HG03469 (cell line): Measurements from ENCODE around the gene IL27RA.
"Not testable (repeated sequence)": the region's sequence is repeated elsewhere in the genome, so short reads cannot be mapped to it uniquely, and the experiment has no call there.

Experiments used
- ATAC-seq: cut with Tn5 transposase; IDR thresholded peaks from one replicate; pipeline ENCODE4 v1.9.1; 2021; ENCODE audit warnings: mild to moderate bottlenecking, moderate library complexity, moderate number of reproducible peaks; ENCODE audit not compliant: unreplicated experiment

IL27RA gene

DNA sequence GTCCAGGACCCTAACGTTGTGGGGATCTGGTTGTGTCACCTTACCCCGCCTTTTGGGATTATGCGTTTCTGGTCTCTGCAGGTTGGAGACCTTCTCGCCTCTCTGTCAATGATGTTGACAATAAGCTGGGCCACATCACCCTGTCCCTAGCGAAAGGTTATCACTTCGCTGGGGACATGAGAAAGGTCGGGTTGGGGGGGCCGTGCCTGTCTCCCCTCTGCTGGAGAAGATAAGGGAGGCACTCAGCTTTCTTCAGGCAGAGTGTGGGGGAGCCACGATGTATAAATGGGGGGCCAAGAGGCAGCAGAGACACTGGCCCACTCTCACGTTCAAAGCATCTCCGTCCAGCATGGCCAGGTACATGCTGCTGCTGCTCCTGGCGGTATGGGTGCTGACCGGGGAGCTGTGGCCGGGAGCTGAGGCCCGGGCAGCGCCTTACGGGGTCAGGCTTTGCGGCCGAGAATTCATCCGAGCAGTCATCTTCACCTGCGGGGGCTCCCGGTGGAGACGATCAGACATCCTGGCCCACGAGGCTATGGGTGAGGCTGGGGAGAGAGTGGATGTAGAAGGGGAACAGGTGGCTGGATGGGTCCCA is 3.6 kb upstream of the IL27RA start, which contains the start of gene RLN3:
Gene RLN3, plus strand, starts transcription at position 293 of the 595 bp plus-strand sequence. Its CDS starts 57 bp downstream, at position 350.
- no peak for ATAC-seq

DNA sequence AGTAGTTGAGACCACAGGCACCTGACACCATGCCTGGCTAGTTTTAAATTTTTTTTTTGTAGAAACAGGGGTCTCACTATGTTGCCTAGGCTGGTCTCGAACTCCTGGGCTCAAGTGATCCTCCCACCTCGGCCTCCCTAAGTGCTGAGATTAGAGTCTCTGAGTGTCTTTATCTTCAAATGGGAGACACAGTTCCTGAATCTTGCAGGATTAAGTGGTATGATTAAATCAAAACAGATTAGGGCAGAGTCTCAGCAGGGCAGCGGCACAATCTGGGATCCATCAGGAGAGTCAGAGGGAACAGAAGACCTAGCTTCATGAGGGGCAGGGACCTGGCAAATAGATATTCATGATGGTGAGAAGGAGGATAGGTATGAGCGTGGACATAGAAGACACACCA is 2.7 kb upstream of the IL27RA start:
- no peak for ATAC-seq

- no peak for ATAC-seq
Observed at GRCh38 chr19:14030997-14031718, 404 bp upstream of the IL27RA start.

DNA sequence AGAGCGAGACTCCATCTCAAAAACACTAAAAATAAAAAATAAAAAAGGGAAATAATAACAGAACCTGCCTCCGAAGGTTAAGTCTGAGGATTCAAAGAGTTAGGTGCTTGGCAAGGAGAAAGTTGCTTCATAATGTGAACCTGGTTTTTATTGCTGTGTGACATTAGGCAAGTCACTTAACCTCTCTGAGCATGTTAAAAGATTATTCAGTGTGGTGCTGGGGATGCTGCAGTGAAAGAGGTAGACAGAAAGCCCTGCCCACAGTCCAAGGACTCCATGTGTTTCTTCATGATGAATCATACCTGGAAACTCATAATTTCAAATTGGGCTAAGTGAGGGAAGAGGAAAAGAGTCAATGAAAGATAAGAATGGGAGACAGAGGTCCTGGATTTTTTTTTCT is 2.4 kb downstream of the IL27RA start:
- no peak for ATAC-seq

GRCh38 chr19:14035159-14035558 is 3.6 kb downstream of the IL27RA start:
- not testable (repeated sequence) for ATAC-seq

DNA sequence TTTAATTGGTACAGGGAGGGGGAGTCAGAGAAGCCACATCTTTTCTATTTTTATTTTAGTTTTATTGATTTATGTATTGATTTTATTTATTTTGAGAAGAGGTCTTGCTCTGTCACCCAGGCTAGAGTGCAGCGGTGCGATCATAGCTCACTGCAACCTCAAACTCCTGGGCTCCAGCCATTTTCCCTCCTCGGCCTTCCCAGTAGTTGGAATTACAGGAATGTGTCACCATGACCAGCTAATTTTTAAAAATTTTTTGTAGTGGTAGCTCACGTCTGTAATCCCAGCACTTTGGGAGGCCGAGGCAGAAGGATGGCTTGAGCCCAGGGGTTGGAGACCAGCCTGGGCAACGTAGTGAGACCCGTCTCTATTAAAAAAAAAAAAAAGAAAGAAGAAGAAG is 4.1 kb downstream of the IL27RA start:
- ATAC-seq = no peak

- no peak for ATAC-seq
Observed at GRCh38 chr19:14039181-14039580, 7.6 kb downstream of the IL27RA start.

DNA sequence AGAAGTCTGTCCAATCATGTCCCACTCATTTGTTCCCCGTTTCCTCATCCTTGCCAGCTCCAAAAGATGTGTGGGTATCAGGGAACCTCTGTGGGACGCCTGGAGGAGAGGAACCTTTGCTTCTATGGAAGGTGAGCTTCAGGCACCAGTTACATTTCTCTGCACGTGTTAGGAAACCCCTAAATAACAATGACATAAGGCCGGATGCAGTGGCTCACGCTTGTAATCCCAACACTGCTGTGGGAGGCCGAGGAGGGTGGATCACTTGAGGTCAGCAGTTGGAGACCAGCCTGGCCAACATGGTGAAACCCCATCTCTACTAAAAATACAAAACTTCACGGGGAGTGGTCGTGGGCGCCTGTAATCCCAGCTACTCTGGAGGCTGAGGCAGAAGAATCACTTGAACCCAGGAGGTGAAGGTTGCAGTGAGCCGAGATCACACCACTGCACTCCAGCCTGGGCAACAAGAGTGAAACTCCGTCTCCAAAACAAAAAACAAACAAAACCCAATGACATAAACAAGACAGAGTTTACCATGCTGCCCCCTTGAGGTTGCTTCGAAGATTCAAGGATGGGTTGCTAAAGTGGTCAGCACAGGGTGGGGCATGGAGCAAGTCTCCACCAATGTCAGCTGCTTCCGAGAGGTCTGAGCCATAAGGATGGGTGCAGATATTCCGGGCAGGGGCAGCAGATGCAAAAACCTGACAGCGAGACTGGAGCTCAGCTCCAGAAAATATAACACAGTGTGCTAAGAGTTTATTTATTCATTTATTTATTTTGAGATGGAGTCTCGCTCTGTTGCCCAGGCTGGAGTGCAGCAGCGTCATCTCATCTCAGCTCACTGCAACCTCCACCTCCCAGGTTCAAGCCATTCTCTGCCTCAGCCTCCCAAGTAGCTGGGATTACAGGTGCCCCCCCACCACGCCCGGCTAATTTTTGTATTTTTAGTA is 11.4 kb downstream of the IL27RA start:
- not testable (repeated sequence) for ATAC-seq

DNA sequence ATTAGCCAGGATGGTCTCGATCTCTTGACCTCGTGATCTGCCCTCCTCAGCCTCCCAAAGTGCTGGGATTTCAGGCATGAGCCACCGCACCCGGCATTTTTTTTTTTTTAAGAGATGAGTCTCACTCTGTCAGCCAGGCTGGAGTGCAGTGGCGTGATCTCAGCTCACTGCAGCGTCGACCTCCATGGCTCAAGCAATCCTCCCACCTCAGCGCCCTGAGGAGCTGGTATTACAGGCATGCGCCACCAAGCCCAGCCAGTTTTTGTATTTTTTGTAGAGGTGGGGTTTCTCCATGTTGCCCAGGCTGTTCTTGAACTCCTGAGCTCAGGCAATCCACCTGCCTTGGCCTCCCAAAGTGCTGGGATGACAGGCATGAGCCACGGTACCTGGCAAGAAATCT is 16.3 kb downstream of the IL27RA start:
- ATAC-seq = not testable (repeated sequence)

- no peak for ATAC-seq
Observed at GRCh38 chr19:14048443-14049153, 17.0 kb downstream of the IL27RA start.

DNA sequence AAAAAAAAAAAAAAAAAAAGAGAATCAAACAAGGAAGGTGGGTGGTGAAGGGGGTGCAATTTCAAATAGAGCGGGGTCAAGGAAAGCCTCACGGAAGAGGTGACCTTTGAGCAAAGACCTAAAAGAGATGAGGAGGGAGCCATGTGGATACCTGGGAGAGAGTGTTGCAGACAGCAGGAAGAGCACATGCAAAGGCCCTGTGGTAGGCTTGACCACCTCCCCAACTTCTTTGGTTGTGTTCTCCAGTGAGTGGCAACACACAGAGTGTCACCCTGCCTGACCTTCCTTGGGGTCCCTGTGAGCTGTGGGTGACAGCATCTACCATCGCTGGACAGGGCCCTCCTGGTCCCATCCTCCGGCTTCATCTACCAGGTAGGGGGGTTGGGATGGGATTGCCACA is 18.9 kb downstream of the IL27RA start:
- ATAC-seq = no peak

- ATAC-seq = not testable (repeated sequence)
Observed at GRCh38 chr19:14050961-14051360, 19.4 kb downstream of the IL27RA start.

DNA sequence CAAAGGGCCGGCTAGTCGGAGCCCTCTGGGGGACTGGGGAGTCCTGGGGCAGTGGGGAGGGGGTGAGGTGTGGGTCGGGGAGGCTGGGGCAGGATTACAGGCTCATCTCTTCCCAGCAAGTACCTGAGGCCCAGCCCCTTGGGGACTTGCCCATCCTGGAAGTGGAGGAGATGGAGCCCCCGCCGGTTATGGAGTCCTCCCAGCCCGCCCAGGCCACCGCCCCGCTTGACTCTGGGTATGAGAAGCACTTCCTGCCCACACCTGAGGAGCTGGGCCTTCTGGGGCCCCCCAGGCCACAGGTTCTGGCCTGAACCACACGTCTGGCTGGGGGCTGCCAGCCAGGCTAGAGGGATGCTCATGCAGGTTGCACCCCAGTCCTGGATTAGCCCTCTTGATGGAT is 20.4 kb downstream of the IL27RA start:
- no peak for ATAC-seq

- ATAC-seq = no peak
Observed at GRCh38 chr19:14052470-14052869, 20.9 kb downstream of the IL27RA start.

DNA sequence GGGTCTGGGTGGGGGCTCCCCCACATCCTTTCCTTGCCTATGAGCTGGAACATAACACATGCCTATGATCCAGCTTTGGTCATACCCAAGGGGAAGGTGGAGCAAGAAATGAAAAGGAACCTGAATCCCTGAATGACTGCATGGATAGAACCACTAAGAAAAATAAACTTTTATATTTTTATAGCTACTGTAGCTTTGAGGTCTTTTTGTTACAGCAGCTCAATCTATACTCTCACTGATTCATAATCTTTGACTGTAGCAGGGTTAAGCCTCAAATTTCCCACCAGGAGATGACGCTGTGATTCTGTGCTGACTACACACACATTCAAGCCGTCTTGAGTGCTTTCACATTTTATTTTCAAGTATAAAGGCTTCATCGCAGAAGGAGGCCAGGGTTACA is 21.5 kb downstream of the IL27RA start:
- no peak for ATAC-seq

GRCh38 chr19:14053500-14053899 is 21.9 kb downstream of the IL27RA start:
- ATAC-seq = no peak

DNA sequence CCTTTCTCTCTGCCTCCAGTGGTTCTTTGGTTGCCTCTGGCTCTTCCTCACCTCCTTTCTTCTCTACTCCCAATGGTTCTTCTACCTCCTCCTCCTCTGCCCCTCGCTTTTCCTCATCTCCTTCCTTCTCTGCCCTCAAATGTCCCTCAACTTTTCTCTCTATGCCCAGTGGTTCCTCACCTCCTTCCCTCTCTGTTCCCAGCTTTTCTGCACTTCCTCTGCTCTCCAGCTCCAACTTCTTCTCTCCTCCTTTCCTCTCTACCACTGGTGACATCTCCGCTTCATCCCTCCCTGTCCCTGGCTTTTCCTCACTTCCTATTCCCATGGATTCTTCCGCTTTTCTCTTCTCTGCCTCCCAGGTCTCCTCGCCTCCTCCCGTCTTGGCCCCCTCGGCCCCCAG is 22.5 kb downstream of the IL27RA start:
- ATAC-seq = no peak

DNA sequence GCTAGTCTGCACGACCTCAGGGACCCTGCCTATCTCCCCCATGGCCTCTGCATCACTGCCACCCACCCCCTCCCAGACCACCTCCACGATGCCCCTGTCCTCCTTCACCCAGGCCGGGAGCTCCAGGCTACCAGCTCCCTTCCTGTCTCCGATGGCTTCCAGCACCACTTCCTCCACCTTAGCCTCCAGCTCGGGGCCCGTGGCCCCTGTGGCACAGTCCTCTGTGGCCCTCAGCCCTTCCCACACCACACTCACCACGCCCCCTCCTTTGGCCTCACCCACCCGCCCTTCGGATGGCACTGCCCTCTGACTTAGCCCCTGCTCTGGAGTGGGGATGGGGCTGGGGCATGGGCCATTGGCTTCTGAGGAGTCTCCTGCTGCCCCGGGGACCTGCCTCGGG is 23.2 kb downstream of the IL27RA start:
- ATAC-seq = no peak

GRCh38 chr19:14055396-14055795 is 23.8 kb downstream of the IL27RA start:
- no peak for ATAC-seq

DNA sequence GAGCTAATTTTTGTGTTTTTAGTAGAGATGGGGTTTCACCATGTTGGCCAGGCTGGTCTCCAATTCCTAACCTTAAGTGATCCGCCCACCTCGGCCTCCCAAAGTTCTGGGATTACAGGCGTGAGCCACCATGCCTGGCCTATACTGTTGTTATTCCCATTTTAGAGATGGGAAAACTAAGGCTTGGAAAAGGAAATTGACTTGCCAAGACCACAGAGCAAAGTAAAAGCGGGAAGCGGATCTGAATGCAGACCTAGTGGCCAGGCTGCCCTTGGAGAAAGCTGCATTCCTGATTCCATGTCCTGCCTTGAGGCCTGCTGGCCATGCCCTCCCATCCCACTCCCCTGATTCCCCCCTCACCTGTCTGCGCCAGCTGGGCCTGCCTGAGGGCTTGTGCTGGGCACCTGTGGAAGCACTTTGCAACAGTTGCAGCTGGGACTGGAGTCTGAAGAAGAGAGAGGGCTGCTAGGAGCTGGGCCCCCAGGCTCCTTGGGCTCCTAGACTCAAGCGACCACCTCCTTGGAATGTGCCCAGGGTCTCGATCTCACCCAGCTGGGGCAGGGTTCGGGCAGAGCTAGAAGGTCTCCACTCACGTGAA is 24.6 kb downstream of the IL27RA start:
- no peak for ATAC-seq
